NCI-H524 treated with DMSO at 0.1 percent for 48 hours (cell line): ENCODE results near the gene CROCC.
"Not testable (repeated sequence)": the region's sequence is repeated elsewhere in the genome, so short reads cannot be mapped to it uniquely, and the experiment has no call there.

Source experiments
- DNase-seq: peaks from one replicate; lab custom pipeline; 2025; lab: John Stamatoyannopoulos, UW

Gene CROCC

DNA sequence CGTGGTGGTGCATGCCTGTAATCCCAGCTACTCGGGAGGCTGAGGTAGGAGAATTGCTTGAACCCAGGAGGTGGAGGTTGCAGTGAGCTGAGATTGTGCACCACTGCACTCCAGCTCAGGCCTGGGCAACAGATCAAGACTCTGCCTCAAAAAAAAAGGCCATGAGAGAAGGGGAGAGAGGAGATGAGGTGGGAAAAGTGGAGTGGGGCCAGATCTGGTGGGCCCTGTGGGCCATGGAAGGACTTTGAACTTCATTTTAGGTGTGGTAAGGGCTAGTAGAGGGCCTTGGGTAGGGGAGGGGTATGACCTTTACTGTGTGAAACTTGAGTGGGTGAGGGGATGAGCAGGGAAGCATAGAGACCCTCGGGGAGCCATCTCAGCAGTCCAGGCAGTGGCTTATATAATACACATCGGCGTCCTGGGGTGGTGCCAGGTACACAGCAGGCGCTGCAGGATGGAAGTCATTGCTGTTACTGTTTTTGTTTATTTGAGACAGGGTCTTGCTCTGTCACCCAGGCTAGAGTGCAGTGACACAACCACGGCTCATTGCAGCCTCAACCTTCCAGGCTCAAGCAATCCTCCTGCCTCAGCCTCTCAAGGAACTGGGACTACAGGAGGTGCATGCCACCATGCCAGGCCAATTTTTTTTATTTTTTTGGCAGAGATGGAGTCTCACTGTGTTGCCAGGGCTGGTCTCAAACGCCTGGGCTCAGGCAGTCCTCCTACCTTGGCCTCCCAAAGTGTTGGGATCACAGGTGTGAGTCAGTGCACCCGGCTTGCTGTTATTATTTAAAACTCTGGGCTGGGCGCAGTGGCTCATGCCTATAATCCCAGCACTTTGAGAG is 5.5 kb upstream of the CROCC start:
- DNase-seq: not testable (repeated sequence)

DNA sequence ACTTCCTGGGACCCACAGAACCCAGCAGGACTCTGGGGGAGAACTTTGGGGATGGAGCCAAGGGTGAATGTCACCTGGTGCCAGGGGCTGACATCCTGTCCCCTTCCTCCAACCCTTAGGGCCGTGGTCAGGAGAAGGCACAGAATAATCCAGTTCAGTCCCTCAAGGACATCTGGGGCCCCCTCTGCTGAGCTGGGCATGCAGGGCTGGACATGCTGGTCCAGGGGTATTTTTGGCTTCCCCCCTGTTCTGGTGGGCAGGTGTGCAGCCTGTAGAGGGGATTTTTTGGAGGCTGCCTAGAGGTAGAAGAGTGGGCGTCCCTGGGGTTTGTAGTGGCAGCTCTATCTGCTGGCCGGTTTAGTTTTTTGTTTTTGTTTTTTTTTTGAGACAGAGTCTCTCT is 3.4 kb upstream of the CROCC start:
- DNase-seq: no peak

DNA sequence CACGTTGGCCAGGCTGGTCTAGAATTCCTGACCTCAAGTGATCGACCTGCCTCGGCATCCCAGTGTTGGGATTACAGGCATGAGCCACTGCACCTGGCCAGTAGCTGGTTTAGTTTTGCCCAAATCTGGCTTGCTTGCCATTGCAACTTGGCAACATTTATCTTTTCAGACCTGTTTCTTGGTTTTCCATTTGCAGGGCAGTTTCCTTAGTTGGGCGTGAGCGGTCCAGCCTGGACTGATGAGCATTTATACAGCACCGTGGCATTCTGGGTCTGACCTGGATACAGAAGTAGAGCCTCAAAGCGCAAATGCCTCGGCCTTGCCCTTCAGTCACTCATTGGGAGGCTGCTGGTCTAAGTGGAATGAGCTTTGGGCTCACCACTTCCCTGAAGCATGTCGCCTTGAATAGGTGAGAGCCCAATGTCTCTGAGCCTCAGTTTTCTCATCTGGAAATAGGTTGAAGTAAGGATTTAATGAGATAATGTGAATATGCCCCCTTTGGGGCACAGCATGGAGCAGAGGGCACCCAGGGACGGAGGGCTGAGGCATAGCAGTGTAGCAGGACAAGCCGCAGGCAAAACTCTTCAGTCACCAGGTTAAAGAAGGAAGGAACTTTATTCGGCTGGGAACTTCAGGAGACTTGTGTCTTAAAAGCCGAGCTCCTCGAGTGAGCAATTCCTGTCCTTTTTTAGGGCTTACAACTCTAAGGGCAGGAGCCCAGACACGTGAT is 2.6 kb upstream of the CROCC start:
- not testable (repeated sequence) for DNase-seq

DNA sequence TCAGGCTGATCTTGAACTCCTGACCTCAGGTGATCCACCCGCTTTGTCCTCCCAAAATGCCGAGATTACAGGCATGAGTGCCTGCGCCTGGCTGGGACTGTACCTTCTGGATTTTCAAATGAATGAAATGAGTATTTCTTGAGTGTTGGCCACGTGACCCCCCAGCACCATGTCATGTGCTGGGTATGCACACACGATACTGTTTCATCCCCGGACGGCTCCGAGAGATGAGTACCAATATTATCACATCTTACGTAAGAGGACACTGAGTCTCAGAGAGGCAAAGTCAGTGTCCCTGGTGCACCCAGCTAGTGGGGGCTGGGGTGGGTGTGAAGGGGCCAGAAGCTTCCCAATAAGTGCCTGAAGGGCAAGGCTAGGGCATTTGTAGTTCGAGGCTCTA is 780 bp upstream of the CROCC start:
- no peak for DNase-seq

DNA sequence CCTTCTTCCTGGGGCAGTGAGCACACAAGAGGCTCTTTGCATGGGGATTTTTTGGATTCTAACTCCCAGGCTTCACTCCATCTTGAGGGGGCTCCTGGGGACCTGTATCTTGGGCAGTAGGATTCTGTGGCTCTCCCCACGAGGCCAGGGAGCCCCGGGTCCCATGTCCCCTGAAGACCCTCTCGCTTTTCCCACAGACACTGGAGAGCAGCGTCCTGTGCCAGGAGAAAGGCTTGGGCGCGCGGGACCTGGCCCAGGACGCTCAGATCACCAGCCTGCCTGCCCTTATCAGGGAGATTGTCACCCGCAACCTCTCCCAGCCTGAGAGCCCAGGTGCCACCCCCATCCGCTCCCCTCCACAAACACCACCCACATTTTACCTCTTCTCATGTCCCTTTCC is 735 bp downstream of the CROCC start:
- DNase-seq: no peak

DNA sequence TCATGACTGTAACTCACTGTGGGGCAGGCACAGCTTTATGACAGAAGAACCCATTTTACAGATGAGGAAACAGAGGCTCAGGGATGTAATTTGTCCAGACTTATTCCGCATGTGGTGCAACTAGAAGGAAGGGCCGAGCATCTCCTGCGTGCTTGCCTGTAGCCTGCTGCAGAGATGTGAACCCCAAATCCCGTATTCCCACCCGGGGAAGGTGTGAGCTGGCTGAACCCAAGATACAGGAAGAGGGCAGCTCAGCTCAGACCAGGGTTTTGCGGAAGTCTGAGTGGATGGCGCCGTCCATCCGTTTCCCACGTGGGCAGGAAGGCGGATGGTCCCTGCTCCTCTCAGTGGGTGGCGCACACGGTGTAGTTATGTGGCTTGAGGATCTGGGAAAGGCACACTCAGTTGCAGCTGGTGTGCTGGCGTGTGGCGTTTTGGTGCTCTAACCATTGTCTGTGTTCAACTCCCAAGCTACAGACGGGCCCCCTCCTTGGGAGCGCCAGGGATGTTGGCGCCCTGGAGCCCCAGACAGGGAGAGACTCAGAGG is 1.2 kb downstream of the CROCC start:
- no peak for DNase-seq

DNA sequence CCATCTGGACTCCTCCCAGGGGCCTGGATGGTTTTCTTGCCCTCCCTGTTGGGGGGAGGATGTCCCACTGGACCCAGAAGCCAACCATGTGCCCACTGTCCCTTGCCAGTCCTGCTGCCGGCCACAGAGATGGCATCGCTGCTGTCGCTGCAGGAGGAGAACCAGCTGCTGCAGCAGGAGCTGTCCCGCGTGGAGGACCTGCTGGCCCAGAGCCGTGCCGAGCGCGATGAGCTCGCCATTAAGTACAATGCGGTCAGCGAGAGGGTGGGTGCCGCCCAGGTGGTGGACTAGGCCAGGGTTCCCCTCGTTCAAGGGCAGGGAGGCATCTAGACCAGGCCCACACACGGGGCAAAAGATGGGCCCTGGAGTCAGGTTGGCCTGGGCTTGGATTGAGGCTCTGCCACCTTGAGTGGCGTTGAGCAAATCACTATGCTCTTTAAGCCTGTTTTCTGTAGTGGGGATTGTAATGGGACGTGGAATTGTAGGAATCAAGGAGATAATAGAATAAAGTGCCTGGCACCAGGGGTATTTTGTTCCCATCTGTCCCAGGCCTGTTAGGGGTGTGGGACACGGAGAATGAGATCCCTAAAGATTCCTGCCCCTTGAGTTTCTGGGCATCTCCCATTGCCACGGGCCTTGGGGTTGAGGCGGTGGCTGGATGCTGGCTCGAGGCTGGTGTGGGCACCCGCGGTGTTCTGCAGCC is 2.6 kb downstream of the CROCC start:
- no peak for DNase-seq

DNA sequence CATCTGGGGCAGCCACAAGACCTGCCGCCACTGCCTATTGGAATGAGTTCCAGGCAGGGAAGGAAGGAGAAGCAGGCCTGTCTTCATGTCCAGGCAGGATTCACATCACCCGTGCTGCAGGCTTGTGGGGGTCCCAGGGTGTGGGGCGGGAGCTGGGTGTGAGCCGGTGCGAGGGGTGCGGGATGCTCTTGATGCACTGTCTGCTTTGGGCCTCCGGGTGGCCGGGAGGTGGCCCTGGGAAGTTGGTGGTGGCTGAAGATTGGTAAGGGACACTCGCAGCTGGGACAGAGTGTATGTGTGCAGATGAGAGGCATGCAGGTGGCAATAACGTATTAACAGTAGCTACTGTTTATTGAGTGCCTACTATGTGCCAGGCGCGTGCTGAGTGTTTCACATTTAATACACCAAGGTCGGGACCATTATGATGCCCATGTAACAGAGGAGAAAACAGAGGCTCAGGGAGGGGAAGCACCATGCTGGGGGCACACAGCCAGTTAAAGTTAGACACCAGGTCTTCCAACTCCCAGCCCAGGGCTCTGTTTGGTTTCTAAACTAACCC is 3.3 kb downstream of the CROCC start:
- no peak for DNase-seq

DNA sequence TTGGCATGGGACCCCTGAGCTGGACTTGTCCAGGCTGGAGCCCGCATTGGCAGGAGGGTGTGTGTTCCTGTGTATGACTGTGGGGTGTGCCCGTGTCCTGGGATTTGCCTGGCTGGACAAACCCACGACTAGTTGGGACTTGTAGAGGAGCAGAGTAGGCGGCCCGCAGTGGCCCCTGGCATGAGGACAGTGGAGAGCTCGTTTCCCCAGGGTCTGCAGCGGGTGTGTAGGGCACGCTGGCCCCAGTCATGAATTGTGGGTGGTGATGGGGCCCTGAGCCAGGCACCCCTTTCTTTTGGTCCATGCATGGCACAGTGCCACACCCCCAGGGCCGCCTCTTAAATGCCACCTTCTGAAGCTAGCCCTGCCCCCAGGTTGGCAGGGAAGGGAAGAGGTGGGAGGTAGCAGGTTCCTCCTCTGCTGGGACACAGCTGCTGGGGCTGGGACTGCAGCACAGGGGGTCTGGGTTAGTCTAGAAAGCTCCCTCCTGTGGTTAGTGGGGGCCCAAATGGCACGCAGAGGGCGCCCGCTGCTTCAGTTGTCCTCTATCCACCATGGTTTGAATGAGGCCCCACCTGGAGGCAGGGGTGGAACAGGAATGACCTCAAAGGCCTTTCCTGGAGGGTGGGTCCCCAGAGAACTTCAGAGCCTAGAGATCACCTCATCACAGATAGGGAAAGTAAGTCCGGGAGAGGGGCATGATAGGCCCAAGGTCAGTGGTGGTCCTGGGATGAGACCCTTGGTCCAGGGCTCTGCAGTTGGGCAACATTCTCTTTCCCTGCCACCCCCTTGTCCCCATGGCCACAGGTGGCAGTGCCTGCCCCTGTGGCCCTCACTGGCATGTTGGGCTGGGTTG is 4.1 kb downstream of the CROCC start:
- no peak for DNase-seq

DNA sequence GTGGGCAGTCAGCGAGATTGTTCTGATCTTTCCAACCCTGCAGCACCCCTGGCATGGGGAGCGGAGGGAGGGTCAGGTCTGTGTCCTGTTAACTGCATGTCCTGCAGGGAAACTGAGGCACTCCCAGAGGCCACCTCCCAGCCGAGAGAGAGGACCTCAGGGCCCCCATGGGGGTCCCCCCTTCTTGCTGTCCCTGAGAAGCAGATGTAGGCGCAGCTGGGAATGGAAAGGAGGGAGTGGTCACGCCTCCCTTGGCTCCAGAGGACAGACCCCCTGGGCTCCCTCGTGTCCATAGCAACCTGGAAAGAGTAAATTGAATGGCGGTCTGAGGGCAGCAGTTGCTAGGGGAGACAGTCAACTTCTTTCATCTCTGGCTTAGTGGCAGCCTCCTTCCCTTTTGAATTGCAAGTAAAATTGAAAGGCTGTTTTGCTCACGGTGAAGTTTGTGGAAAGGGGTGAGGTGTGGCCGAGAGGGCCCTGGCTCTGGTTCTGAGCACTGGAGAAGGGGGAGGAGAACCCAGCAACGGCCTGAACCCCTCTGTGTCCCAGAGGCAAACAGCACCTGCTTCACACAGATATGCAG is 4.9 kb downstream of the CROCC start:
- no peak for DNase-seq

DNA sequence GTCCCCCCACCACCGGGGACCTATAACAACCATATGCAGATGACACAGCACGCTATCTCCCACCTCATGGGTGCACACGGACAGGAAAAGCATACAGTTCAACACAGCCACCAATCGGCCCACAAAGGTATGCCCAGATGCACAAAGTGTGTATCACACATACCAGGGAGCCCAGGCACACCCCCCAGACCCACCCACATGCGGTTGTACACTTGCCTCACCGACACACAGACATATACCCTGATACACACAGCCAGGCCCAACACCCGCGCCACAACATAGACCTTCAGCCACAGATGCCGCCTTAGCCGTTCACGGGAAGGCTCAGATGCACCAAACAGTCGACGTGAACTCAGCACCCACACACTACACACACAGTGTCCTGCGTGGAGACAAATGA is 5.5 kb downstream of the CROCC start:
- no peak for DNase-seq

DNA sequence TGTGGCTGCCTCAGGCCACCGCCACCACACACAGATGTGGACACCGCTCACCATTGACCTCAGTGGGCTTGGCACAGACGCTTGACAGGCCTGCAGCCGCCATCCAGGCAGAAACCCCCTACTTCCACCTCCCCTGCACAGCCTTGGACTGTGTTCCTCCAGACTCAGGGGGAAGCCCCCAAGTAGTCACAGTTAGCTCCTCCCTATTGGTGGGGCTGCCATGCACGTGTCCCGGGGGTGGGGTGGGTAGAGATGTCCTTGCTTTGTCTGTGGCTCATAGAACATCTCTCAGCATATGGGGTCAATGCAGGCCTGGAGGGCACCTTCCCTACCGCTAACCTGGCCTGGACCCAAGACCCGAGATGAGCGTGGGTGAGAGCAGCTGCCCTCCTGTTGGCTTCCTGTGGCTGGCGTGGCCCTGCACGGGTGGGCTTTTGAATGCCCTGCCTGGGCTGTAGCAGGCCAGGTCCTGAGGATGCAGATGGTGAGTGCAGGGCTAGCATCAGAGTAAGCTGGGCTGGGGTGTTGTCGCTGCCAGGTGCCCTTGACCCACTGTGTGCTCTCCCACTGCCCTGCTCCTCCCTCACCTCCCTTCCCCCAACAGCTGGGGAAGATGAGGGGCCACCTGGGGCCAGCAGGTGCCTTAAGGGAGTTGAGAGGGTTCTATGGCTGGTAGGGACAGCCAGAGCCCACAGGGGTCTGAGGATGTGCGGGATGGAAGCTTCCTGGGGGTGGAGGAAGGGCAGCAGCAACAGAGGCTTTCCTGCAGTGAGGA is 6.2 kb downstream of the CROCC start:
- no peak for DNase-seq

DNA sequence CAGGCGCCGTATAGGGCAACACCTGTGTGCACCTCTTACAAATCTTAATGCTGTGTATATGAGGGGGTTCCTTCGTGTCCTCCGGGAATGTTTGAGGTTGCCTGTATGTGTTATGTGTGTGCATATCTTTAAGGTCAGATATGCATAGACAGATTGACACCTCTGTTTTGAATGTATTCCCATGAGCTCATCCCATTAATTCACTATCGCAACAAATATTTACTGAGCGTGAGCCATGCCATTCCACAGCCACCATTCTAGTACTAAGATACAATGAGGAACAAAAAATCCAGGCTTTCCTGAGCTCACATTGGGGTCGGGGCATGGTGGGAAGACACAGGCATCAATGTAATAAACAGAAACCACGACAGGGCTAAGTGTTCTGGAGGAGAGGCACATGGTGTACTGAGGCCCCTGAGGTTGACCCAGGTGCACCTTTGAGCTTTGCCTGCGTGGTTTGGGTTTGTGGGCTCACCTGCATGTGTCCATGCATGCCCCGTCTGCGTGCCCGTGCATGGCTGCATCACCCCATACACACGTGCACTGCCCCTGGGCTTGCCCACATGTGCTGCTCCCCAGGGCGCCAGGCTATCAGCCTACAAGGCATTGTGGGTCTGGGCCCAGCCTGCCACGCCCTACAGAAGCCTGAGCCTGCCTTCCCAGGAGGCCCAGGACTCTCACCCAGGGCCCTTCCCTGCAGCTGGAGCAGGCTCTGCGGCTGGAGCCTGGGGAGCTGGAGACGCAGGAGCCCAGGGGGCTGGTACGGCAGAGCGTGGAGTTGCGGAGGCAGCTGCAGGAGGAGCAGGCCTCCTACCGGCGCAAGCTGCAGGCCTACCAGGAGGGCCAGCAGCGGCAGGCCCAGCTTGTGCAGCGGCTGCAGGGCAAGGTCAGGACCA is 7.7 kb downstream of the CROCC start:
- not testable (repeated sequence) for DNase-seq

DNA sequence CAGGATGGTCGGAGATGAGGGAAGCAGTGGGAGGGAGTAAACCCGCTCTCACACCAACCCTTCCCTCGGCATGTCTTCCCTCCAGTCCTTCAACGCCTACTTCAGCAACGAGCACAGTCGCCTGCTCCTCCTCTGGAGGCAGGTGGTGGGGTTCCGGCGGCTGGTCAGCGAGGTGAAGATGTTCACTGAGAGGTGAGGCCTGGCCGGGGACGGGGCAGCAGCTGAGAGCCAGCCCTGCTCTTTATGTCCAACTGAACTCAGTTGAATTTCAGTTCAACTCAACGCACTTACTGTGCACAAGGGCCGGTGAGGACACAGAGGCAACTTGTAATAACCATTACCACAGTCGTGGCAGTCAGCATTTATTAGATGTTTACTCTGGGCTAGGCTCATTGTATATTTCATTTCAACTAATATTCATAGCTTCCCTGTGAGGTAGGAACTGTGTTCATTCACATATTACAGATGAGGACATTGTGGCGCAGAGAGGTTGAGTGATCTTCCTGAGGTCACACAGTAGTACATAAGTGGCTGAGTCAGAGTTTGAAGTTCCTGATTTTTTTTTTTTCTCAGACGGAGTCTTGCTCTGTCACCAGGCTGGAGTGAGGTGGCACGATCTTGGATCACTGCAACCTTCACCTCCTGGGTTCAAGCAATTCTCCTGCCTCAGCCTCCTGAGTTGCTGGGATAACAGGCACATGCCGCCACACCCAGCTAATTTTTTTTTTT is 9.6 kb downstream of the CROCC start:
- DNase-seq: not testable (repeated sequence)

DNA sequence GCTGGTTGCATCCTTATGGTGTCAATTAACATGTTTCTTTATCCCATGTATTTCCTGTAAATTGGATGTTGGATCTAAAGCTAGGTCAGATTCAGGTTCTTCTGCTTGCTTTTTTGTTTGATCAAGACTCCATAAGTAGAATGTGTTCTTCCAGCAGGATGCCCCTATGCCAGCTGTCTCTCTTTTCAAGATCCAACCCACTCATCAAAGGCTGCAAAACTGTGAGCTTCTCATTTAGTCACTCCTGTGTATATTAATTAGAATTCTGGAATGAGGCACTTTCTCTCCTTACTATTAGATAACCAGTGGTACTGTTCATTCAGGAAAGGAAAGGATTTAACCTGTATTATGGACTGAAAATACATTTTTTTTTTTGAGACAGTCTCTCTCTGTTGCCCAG is 12.2 kb downstream of the CROCC start:
- not testable (repeated sequence) for DNase-seq

DNA sequence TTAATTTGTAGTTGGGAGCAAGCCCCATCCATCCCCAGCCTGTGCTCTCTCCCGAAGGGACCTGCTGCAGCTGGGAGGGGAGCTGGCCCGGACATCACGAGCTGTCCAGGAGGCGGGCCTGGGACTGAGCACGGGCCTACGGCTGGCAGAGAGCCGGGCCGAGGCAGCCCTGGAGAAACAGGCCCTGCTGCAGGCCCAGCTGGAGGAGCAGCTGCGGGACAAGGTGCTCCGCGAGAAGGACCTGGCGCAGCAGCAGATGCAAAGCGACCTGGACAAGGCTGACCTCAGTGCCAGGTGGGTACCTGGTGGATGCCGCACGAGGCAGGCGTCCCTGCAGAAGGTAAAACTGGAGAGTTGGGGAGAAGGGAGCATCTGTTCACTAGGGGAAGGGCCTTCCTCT is 14.8 kb downstream of the CROCC start:
- not testable (repeated sequence) for DNase-seq

DNA sequence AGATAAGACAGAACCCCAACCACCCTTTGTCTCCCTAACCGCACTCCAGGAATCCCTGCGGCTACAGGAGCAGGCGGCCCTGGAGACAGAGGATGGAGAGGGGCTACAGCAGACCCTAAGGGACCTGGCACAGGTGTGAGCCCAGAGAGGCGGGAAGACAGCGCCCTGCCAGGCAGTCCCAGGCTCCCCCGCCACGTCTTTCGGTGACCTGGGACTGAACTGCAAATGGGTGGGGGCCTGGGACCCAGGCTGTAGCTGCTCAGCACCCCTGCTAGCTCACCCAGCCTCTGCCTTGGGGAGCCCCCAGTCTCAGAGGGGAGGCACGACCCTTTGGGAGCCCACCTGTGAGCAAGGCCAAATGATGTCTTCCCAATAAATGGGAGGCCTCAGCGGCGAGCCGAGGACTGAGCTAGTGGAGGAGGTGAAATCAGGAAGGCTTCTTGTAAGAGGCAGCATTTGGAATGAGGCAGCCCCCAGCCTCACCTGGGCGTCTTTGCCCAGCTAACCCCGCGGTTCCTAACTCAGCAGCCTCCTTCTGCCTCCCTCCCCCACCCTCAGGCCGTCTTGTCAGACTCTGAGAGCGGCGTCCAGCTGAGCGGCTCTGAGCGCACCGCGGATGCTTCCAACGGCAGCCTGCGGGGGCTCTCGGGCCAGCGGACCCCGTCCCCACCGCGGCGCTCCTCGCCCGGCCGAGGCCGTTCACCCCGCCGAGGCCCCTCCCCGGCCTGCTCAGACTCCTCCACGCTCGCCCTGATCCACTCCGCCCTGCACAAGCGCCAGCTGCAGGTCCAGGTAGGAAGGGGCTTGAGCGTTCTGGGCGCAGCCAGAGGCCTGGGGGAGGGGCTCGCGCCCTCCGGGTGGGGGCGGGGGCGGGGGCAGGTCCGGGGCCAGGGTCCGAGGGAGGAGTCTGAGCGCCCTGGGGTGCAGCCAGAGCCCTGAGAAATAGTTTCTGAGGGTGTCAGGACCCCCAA is 16.9 kb downstream of the CROCC start:
- no peak for DNase-seq
